PC-9 (cell line): Measurements from ENCODE around the gene ITGA6. TPM values are rescaled to one million over a fixed set of nuclear protein-coding genes. Genes with fewer than 3 reads are reported as not detected.
A peak's percentile ranks its signal among the peaks of the same experiment; 100 is the strongest.

ENCODE experiments used
- BruUV-seq: library from RNA; stranded (reverse); fragments of 400-500 nt; replicated peaks from 2 replicates; lab custom pipeline; 2021; lab: Mats Ljungman, UMichigan
- CTCF ChIA-PET: fragments of 300-600 bp; sonication (Branson Sonifier 250); formaldehyde crosslinking; loops from one replicate; lab custom pipeline; 2022; ENCODE audit warnings: antibody characterized with exemption; lab: Charles Lee
- POLR2A ChIA-PET: fragments of 300-600 bp; sonication (Branson Sonifier 250); formaldehyde crosslinking; loops from one replicate; lab custom pipeline; 2022; ENCODE audit warnings: antibody characterized with exemption; ENCODE audit not compliant: unreplicated experiment; lab: Charles Lee
- DNase-seq, 2 experiments: peaks; one replicate each; pipeline versions ENCODE4 v3.0.0 to v3.0.0-alpha.2; 2015 to 2022; ENCODE audit warnings: mixed read lengths in 1 of 2
- H2AFZ ChIP-seq: fragments of 200-600 bp; sonication (generic); 2 replicates; pipeline ENCODE4 v1.8.1; 2017; ENCODE audit warnings: antibody characterized with exemption
- H3F3A ChIP-seq: fragments of 200-600 bp; sonication (generic); 2 replicates; pipeline ENCODE4 v1.8.1; 2017; ENCODE audit warnings: antibody characterized with exemption, mild to moderate bottlenecking, low read depth; ENCODE audit not compliant: insufficient read depth
- H3K27ac ChIP-seq: fragments of 200-600 bp; sonication (generic); 2 replicates; pipeline ENCODE4 v1.6.1; 2016; ENCODE audit warnings: mixed run types
- H3K27me3 ChIP-seq: fragments of 200-600 bp; sonication (generic); 2 replicates; pipeline ENCODE4 v1.6.1; 2016; ENCODE audit warnings: low read depth, mixed run types; ENCODE audit not compliant: insufficient read depth
- H3K36me3 ChIP-seq: fragments of 200-600 bp; sonication (generic); 2 replicates; pipeline ENCODE4 v1.6.1; 2016; ENCODE audit warnings: low read depth, mixed run types
- H3K4me1 ChIP-seq: fragments of 200-600 bp; sonication (generic); replicated peaks from 2 replicates; pipeline ENCODE4 v1.6.1; 2016; ENCODE audit warnings: mixed run types; ENCODE audit not compliant: insufficient read depth
- H3K4me2 ChIP-seq: fragments of 200-600 bp; sonication (generic); 2 replicates; pipeline ENCODE4 v1.6.1; 2017; ENCODE audit warnings: mixed run types
- H3K4me3 ChIP-seq: fragments of 200-600 bp; sonication (generic); 2 replicates; pipeline ENCODE4 v1.6.1; 2016; ENCODE audit warnings: mixed run types
- H3K79me2 ChIP-seq: fragments of 200-600 bp; sonication (generic); 2 replicates; pipeline ENCODE4 v1.6.1; 2017; ENCODE audit warnings: low read depth, mixed run types
- H3K9me2 ChIP-seq: fragments of 200-600 bp; sonication (generic); 2 replicates; pipeline ENCODE4 v1.8.1; 2017; ENCODE audit warnings: mild to moderate bottlenecking; ENCODE audit not compliant: insufficient read depth
- H3K9me3 ChIP-seq: fragments of 200-600 bp; sonication (generic); 2 replicates; pipeline ENCODE4 v1.8.1; 2016; ENCODE audit warnings: low read depth; ENCODE audit not compliant: insufficient read depth
- H4K20me1 ChIP-seq: fragments of 200-600 bp; sonication (generic); 2 replicates; pipeline ENCODE4 v1.8.1; 2017; ENCODE audit not compliant: insufficient read depth
- EZH2 ChIP-seq: fragments of 200-600 bp; sonication (generic); IDR thresholded peaks from 2 replicates; pipeline ENCODE4 v1.8.0; 2017; ENCODE audit warnings: antibody characterized with exemption, low read depth
- intact Hi-C: fragments of 100-400 bp; cut with micrococcal nuclease; formaldehyde crosslinking; loops from one replicate; pipeline ENCODE4 v1.10.0; 2022; ENCODE audit not compliant: unreplicated experiment
- total RNA-seq: library from RNA; stranded (reverse); gene quantifications from 2 replicates; pipeline ENCODE4 v1.2.3, GENCODE V29; 2021
- TF ChIP-seq, protein P1 (sequence below): fragments of 200-600 bp; sonication (generic); conservative IDR thresholded peaks from 2 replicates; pipeline ENCODE4 v1.6.1; 2017; ENCODE audit warnings: mixed run types, antibody characterized with exemption, mild to moderate bottlenecking, moderate library complexity

Gene ITGA6
- total RNA-seq, 1 experiment from 2014 or later, result 213 TPM

DNA sequence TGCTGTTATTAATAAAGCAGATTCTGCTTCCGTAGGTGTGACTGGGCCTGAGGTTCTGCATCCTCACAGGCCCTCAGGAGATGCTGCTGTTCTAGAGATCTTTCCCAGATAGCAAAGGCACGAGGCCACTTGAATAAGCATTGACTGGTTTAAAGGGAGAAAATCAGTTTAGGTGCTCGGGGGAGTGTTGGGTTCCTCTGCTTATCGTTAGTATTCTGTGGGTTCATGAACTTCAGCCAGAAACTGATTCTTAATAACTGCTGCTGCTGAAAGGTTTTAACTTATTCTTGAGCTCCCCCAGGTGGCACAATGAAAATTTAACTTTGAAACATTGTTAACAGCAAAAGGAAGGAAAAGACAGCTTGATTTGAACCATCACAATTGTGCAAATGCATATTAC lies 56.9 kb downstream of the ITGA6 start:
- TF ChIP-seq, protein P1, sequence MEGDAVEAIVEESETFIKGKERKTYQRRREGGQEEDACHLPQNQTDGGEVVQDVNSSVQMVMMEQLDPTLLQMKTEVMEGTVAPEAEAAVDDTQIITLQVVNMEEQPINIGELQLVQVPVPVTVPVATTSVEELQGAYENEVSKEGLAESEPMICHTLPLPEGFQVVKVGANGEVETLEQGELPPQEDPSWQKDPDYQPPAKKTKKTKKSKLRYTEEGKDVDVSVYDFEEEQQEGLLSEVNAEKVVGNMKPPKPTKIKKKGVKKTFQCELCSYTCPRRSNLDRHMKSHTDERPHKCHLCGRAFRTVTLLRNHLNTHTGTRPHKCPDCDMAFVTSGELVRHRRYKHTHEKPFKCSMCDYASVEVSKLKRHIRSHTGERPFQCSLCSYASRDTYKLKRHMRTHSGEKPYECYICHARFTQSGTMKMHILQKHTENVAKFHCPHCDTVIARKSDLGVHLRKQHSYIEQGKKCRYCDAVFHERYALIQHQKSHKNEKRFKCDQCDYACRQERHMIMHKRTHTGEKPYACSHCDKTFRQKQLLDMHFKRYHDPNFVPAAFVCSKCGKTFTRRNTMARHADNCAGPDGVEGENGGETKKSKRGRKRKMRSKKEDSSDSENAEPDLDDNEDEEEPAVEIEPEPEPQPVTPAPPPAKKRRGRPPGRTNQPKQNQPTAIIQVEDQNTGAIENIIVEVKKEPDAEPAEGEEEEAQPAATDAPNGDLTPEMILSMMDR, result peak; percentile 89
- TF ChIP-seq EZH2, result no peak
- intact Hi-C loops, result loop anchor here (1.0 to 5.0 kb wide), 5 partner anchors 73 to 772 kb away; partner anchors contain the start of gene PDK1

DNA sequence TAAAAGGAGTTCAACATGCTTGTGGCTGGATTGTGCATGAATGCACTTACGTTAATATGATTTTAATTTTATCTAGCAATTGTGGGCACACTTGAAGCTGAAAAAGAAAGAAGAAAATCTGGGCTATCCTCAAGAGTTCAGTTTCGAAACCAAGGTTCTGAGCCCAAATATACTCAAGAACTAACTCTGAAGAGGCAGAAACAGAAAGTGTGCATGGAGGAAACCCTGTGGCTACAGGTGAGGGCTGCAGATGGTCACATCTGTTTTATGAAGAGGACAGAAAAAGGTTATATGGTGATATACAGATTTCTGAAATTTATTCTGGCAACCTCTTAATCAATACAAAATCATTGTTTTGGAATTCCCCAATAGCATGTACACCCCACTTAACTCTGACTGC lies 57.3 kb downstream of the ITGA6 start:
- H2AFZ ChIP-seq, result no peak overlapping the region
- H3K4me3 ChIP-seq, result no peak overlapping the region
- H3K9me3 ChIP-seq, result no peaks in the 10 kb centered on the region
- H3K27ac ChIP-seq, result no peak overlapping the region
- 0 out of 2 replicates have a peak, but pooled peaks cover 5% of the 10 kb centered on the region for H3K4me1 ChIP-seq
- H3K79me2 ChIP-seq, result no peaks in the 10 kb centered on the region
- H3K27me3 ChIP-seq, result no peaks in the 10 kb centered on the region
- H3K36me3 ChIP-seq, result peaks cover 51% of the 10 kb centered on the region
- POLR2A ChIA-PET, result no interaction called here
- CTCF ChIA-PET, result interaction anchor here (0.6 to 2.4 kb wide), 9 partner anchors 21 to 787 kb away, joined by 3 to 12 read pairs (median 3); no protein-coding TSS in a partner anchor
- no TSS peak for BruUV-seq
- no peak for TF ChIP-seq EZH2
- TF ChIP-seq, protein P1, result peak; percentile 56
- DNase-seq, result no peak
- H3K9me2 ChIP-seq, result no peaks in the 10 kb centered on the region
- intact Hi-C loops, result loop anchor here (1.0 to 5.0 kb wide), 5 partner anchors 73 to 772 kb away; partner anchors contain the start of gene PDK1
- peaks cover 16% of the 10 kb centered on the region; the same call in 1 of the 2 replicates for H3F3A ChIP-seq
- no peak overlapping the region for H3K4me2 ChIP-seq
- H4K20me1 ChIP-seq, result no peaks in the 10 kb centered on the region

More for the DNA sequence above, 56.9 kb downstream of the ITGA6 start:
- Histone ChIP-seq H3K9me3 (no peaks in the 10 kb centered on the region), H3K79me2 (no peaks in the 10 kb centered on the region), H3K4me2 (no peak overlapping the region), H3K9me2 (no peaks in the 10 kb centered on the region), H3F3A (peaks cover 16% of the 10 kb centered on the region; the same call in 1 of the 2 replicates), H3K27ac (no peak overlapping the region), H2AFZ (no peak overlapping the region), H3K36me3 (peaks cover 51% of the 10 kb centered on the region), H3K4me3 (no peak overlapping the region), H3K27me3 (no peaks in the 10 kb centered on the region), H4K20me1 (no peaks in the 10 kb centered on the region), H3K4me1 (0 out of 2 replicates have a peak, but pooled peaks cover 5% of the 10 kb centered on the region)
- CTCF ChIA-PET, result interaction anchor here (0.5 to 2.4 kb wide), 10 partner anchors 20 to 786 kb away, joined by 3 to 12 read pairs (median 3); no protein-coding TSS in a partner anchor
- POLR2A ChIA-PET, result no interaction called here
- no TSS peak for BruUV-seq
- no peak for DNase-seq

DNA sequence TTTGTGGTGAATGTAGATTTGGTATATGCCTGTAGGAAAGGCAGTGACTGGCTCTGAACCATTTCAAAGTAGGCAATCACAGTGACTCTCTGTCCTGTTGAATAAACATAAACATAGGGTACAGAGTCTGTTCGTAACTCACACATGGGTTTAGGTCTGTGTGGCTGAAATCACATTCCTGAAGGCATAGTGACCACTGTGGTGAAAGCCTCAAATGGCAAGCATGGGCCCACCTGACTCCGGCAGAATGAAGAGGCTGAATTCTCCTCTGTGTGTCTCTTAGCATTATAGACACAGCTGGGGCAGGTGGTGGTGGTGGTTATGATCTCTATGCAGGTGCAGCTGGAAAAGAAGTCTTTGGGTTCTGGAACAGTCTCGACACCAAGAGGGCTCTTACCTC lies 61.2 kb downstream of the ITGA6 start:
- ChIA-PET CTCF (no interaction called here), POLR2A (no interaction called here)
- intact Hi-C loops, result no loop called here
- Histone ChIP-seq H3K9me2 (no peaks in the 10 kb centered on the region), H3K4me2 (no peak overlapping the region), H3K27ac (no peak overlapping the region), H3K9me3 (no peaks in the 10 kb centered on the region), H3K4me1 (no peaks in the 10 kb centered on the region), H4K20me1 (no peaks in the 10 kb centered on the region), H3K79me2 (no peaks in the 10 kb centered on the region), H2AFZ (no peak overlapping the region), H3K4me3 (no peak overlapping the region), H3K27me3 (no peaks in the 10 kb centered on the region), H3K36me3 (peaks cover 77% of the 10 kb centered on the region), H3F3A (0 out of 2 replicates have a peak, but pooled peaks cover 6% of the 10 kb centered on the region)
- no peak for DNase-seq
- TF ChIP-seq, protein P1, result no peak
- TF ChIP-seq EZH2, result no peak
- no TSS peak for BruUV-seq
